Measurements from ENCODE around the gene TCL1B. TPM values are rescaled to one million over a fixed set of nuclear protein-coding genes. Genes with fewer than 3 reads are reported as not detected.

Gene TCL1B
- total RNA-seq, 2 donors from 2014 or later: 1.4 TPM; not detected in 1

DNA sequence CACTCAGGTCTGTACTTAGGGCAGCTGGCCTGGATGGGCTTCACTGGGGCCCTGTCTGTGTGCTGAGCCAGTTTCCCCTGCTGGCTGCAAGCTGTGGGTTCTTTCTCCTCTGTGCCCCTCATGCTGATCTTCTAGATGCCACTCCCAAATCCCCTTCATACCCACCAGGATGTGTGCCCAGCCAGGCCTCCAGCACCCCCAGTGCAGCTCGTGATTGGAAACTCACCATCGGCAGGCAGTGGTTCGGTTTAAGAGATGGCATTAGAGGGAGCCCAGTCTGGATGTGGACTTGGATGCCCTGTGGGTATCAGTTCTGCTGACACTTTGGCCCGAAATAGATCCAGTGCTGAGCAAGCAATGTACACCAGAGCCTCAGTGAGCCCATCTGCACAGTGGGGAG lies 5.9 kb downstream of the TCL1B start:
- DNase-seq (ENCODE audit: low spot score): no peak
- TF ChIP-seq POLR2A (IDR thresholded peaks at IDR 0.05): no peak
- no peak for TF ChIP-seq POLR2AphosphoS5 (IDR thresholded peaks at IDR 0.05)
- TF ChIP-seq, protein P1, sequence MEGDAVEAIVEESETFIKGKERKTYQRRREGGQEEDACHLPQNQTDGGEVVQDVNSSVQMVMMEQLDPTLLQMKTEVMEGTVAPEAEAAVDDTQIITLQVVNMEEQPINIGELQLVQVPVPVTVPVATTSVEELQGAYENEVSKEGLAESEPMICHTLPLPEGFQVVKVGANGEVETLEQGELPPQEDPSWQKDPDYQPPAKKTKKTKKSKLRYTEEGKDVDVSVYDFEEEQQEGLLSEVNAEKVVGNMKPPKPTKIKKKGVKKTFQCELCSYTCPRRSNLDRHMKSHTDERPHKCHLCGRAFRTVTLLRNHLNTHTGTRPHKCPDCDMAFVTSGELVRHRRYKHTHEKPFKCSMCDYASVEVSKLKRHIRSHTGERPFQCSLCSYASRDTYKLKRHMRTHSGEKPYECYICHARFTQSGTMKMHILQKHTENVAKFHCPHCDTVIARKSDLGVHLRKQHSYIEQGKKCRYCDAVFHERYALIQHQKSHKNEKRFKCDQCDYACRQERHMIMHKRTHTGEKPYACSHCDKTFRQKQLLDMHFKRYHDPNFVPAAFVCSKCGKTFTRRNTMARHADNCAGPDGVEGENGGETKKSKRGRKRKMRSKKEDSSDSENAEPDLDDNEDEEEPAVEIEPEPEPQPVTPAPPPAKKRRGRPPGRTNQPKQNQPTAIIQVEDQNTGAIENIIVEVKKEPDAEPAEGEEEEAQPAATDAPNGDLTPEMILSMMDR (IDR thresholded peaks at IDR 0.05): no peak
- WGBS: 89% methylated on average over 4 of the region's 4 CpGs
- H3K27ac ChIP-seq: no peak overlapping the region
- intact Hi-C loops (cut with DNase I): no loop called here
- H3K4me1 ChIP-seq (replicated peaks): no peaks in the 10 kb centered on the region
- no peak overlapping the region for H3K4me3 ChIP-seq
- no peaks in the 10 kb centered on the region for H3K36me3 ChIP-seq
- no peaks in the 10 kb centered on the region for H3K9me3 ChIP-seq
- peaks cover 3% of the 10 kb centered on the region for H3K27me3 ChIP-seq (replicated peaks; ENCODE audit: insufficient read depth)

DNA sequence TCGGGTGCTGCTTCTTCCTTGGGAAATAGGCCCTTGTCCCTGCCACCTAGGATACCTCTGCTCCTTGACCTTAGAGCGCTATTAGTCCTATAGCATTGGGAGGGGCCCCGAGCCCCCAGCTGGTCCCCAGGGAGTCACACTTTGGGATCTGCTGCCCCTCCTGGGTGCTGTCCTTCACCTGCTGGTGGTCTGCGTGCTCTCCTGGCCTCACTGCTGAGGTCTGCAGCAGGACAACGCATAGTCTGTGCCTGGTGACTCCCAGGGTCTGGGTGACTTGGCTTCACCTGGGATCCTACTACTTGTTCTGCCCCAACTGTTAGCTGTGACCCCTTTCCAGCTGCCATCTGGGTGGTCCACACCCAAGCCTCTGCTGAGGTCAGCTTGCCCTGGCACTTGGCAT lies 8.8 kb downstream of the TCL1B start:
- DNase-seq (ENCODE audit: low spot score): no peak
- 85% methylated on average over 4 of the region's 5 CpGs for WGBS
- intact Hi-C loops (cut with DNase I): no loop called here
- H3K9me3 ChIP-seq: no peaks in the 10 kb centered on the region
- H3K27me3 ChIP-seq (replicated peaks; ENCODE audit: insufficient read depth): peaks cover 3% of the 10 kb centered on the region
- H3K4me1 ChIP-seq (replicated peaks): no peaks in the 10 kb centered on the region
- no peak overlapping the region for H3K4me3 ChIP-seq
- H3K27ac ChIP-seq: no peak overlapping the region
- no peak for TF ChIP-seq POLR2A (IDR thresholded peaks at IDR 0.05)
- TF ChIP-seq POLR2AphosphoS5 (IDR thresholded peaks at IDR 0.05): no peak
- TF ChIP-seq, protein P1 (IDR thresholded peaks at IDR 0.05): no peak
- no peaks in the 10 kb centered on the region for H3K36me3 ChIP-seq

DNA sequence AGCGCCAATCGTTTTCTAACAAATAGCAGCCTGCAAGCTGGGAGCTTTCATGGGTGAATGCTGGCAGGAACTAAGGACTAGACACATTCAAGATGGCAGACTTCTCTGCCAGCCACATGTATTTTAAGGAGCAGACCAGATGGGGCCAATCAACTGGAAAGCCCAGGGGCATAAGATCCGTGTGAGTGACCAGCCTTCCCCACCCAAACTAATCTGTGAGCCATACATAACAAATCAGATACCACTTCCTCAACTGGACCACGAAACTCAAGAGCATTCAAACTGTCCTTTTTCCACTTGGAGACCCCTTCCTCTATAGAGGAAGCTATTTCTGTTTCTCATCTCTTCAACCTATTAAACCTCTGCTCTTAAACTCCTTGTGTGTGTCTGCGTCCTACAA lies 9.7 kb downstream of the TCL1B start:
- Histone ChIP-seq H3K27me3 (replicated peaks; ENCODE audit: insufficient read depth) (peaks cover 3% of the 10 kb centered on the region), H3K27ac (no peak overlapping the region), H3K36me3 (no peaks in the 10 kb centered on the region), H3K4me3 (no peak overlapping the region), H3K4me1 (replicated peaks) (no peaks in the 10 kb centered on the region), H3K9me3 (no peaks in the 10 kb centered on the region)
- DNase-seq (ENCODE audit: low spot score): no peak
- no peak for TF ChIP-seq POLR2A (IDR thresholded peaks at IDR 0.05)
- TF ChIP-seq, protein P1 (IDR thresholded peaks at IDR 0.05): no peak
- no peak for TF ChIP-seq POLR2AphosphoS5 (IDR thresholded peaks at IDR 0.05)
- WGBS: 84% methylated on average over 5 of the region's 5 CpGs
- intact Hi-C loops (cut with DNase I): no loop called here

DNA sequence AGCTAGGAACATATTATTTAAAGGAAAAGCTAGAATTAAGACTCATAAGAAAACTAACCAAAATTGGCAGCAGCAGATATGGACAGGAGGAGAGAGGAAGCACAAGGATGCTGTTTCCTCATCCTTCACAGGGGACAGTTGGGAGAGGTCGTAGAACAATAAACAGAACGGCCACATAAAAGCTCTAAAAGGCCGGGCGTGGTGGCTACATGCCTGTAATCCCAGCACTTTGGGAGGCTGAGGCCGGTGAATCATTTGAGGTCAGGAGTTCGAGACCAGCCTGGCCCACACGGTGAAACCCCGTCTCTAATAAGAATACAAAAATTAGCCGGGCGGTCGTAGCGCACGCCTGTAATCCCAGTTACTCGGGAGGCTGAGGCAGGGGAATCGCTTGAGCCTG lies 10.5 kb downstream of the TCL1B start:
- 58% methylated on average over 15 of the region's 15 CpGs for WGBS
- intact Hi-C loops (cut with DNase I): no loop called here
- Histone ChIP-seq H3K27me3 (replicated peaks; ENCODE audit: insufficient read depth) (peaks cover 3% of the 10 kb centered on the region), H3K9me3 (no peaks in the 10 kb centered on the region), H3K36me3 (no peaks in the 10 kb centered on the region), H3K27ac (no peak overlapping the region), H3K4me3 (no peak overlapping the region), H3K4me1 (replicated peaks) (no peaks in the 10 kb centered on the region)
- TF ChIP-seq, protein P1 (IDR thresholded peaks at IDR 0.05): no peak
- no peak for TF ChIP-seq POLR2A (IDR thresholded peaks at IDR 0.05)
- no peak for TF ChIP-seq POLR2AphosphoS5 (IDR thresholded peaks at IDR 0.05)
- DNase-seq (ENCODE audit: low spot score): no peak

DNA sequence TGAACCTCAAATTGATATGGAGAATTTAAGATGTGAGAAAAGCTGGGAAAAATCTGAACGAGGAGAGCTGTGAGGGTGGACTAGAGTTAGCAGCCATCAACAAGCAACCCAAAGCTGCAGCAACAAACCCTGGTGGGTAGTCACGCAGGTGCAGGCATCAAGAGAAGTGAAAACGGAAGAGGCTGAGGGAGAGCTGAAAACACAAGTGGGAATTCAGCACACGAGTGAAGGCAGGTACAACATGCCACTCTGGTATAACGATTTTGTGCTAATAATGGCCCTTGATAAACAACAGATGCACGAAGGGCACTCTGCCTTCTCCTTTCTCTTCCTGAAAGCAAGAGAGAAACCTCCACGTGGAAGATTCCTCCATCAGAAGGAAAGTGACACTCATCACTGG lies 11.5 kb downstream of the TCL1B start:
- 44% methylated on average over 7 of the region's 7 CpGs for WGBS

More for the DNA sequence above, 11.5 kb downstream of the TCL1B start:
- H3K27ac ChIP-seq: no peak overlapping the region
- no peaks in the 10 kb centered on the region for H3K9me3 ChIP-seq
- H3K4me1 ChIP-seq (replicated peaks): no peaks in the 10 kb centered on the region
- peaks cover 3% of the 10 kb centered on the region for H3K27me3 ChIP-seq (replicated peaks; ENCODE audit: insufficient read depth)
- H3K4me3 ChIP-seq: no peak overlapping the region
- TF ChIP-seq POLR2AphosphoS5 (IDR thresholded peaks at IDR 0.05) (no peak), POLR2A (IDR thresholded peaks at IDR 0.05) (no peak)
- TF ChIP-seq, protein P1 (IDR thresholded peaks at IDR 0.05): no peak
- no peak for DNase-seq (ENCODE audit: low spot score)
- intact Hi-C loops (cut with DNase I): no loop called here
- H3K36me3 ChIP-seq: no peaks in the 10 kb centered on the region
